Memory B cell (primary cell): ENCODE measurements around the gene ARL3.
"Not testable (repeated sequence)": the region's sequence is repeated elsewhere in the genome, so short reads cannot be mapped to it uniquely, and the experiment has no call there.

Source experiments
- ATAC-seq: fragments of 150-1000 bp; cut with Tn5 transposase; 2 replicates; pipeline ENCODE4 v1.10.0; 2021; ENCODE audit warnings: low read depth, mild to moderate bottlenecking, moderate library complexity
- DNase-seq, 2 donors: peaks; one replicate each; pipeline ENCODE4 v3.0.0; 2022; ENCODE audit warnings: low spot score in 2 of 2
- H3K27ac Mint-ChIP-seq: one replicate; pipeline ENCODE4 v1.8.0; 2022; ENCODE audit warnings: mild to moderate bottlenecking, moderate library complexity, mixed read lengths
- H3K27me3 Mint-ChIP-seq: one replicate; pipeline ENCODE4 v1.8.0; 2022; ENCODE audit warnings: mixed read lengths
- H3K36me3 Mint-ChIP-seq: one replicate; pipeline ENCODE4 v1.8.0; 2022; ENCODE audit warnings: mild to moderate bottlenecking, mixed read lengths
- H3K4me1 Mint-ChIP-seq: one replicate; pipeline ENCODE4 v1.8.0; 2022; ENCODE audit warnings: mixed read lengths
- H3K4me3 Mint-ChIP-seq: one replicate; pipeline ENCODE4 v1.8.0; 2022; ENCODE audit warnings: mild to moderate bottlenecking, moderate library complexity, mixed read lengths
- H3K9me3 Mint-ChIP-seq: one replicate; pipeline ENCODE4 v1.8.0; 2022; ENCODE audit warnings: mixed read lengths

The ARL3 gene

DNA sequence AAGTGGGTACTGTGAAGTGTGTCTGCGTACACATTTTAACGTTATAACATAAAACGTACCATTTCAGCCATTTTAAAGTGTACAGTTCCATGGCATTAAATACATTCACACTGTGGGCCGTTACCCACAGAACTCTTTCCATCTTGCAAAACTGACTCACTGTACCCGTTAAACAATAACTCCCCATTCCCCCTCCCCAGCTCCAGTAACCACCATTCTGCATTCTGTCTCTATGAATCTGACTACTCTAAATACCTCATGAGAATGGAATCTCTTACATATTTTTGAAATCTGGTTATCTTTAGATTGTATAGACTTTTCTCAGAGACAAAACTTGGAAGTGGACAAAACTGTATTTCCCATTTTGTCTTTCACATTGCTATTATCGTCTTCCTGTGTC lies 9.3 kb downstream of the ARL3 start:
- ATAC-seq (no peak), DNase-seq (no peak)
- H3K27me3 Mint-ChIP-seq = no peaks in the 10 kb centered on the region
- H3K36me3 Mint-ChIP-seq = peaks cover 4% of the 10 kb centered on the region
- H3K4me3 Mint-ChIP-seq = no peak overlapping the region
- H3K9me3 Mint-ChIP-seq = no peaks in the 10 kb centered on the region
- peaks cover 6% of the 10 kb centered on the region for H3K4me1 Mint-ChIP-seq
- H3K27ac Mint-ChIP-seq = no peak overlapping the region

DNA sequence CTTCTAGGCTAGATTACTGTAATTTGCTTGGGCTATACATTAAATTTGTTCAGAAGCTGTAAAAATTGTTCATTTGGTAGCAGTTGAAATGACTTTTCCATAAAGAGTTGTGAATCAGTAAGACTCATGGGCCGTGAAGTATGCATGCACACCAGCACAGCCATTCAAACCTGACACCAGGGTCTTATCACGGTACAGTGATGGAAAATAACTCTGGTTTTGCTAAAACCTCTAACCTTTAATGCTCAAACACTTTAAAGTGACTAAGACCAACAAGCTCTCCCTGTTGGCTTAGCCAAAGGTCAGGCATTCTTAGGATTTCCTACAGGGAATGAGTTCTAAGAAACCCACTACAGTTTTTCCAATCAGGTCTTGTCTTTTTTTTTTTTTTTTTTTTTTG lies 11.5 kb downstream of the ARL3 start:
- Mint-ChIP-seq H3K27ac (no peak overlapping the region), H3K4me3 (no peak overlapping the region), H3K27me3 (no peaks in the 10 kb centered on the region), H3K36me3 (peaks cover 13% of the 10 kb centered on the region), H3K9me3 (no peaks in the 10 kb centered on the region), H3K4me1 (peaks cover 6% of the 10 kb centered on the region)
- DNase-seq = no peak
- ATAC-seq = no peak

DNA sequence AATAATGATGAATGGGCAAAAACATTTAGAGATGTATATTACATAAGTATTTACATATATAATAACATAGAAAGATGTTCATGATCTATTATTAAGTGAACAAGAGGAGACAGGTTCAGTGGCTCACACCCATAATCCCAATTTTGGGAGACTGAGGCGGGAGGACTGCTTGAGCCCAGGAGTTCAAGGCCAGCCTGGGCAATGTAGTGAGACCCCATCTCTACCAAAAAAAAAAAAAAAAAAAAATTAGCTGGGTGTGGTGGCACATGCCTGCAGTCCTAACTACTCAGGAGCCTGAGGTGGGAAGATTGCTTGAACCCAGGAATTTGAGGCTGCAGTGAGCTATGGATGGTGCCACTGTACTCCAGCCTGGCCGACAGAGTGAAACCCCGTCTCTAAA lies 12.4 kb downstream of the ARL3 start:
- Mint-ChIP-seq H3K36me3 (peaks cover 18% of the 10 kb centered on the region), H3K27ac (no peak overlapping the region), H3K4me1 (peaks cover 6% of the 10 kb centered on the region), H3K9me3 (no peaks in the 10 kb centered on the region), H3K4me3 (no peak overlapping the region), H3K27me3 (no peaks in the 10 kb centered on the region)
- ATAC-seq (no peak), DNase-seq (no peak)

DNA sequence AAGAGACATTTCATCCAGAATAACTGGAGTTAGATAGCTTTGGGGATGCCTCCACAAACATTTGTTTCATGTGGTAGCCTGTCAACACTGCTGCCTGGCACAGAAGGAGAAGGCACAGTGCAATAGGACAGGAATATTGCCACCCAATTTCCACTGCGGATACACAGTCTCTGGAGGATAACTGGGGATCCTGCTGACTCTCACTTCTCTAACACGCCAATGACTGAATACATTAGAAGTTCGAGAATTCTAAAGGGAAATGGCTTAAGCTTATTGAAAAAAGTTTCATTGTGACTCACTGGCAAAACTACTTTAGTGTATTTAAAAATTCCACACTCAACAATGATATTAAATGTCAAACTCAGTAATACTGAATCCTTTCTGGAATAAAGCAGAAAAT lies 12.9 kb downstream of the ARL3 start:
- H3K27me3 Mint-ChIP-seq = no peaks in the 10 kb centered on the region
- H3K4me3 Mint-ChIP-seq = no peak overlapping the region
- no peaks in the 10 kb centered on the region for H3K9me3 Mint-ChIP-seq
- no peak overlapping the region for H3K27ac Mint-ChIP-seq
- ATAC-seq (no peak), DNase-seq (no peak)
- peaks cover 20% of the 10 kb centered on the region for H3K36me3 Mint-ChIP-seq
- peaks cover 6% of the 10 kb centered on the region for H3K4me1 Mint-ChIP-seq

DNA sequence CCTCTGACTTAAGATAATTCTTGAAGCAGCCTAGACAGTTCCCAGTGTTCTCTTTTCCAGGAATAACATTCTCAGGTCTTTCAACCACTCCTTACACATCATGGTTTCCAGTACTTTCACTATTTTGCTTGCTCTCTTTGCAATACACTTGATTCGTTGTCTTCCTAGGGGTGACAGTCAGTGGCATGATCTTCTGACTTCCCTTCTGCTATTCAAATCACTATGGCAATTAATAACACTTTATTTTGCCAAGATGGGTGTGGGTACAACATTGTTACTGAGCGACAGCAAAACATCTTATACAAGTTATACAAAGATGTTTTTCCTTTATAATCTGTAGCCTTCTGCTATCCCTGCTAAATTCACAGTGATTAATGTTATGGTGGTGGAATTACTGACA lies 15.3 kb downstream of the ARL3 start:
- ATAC-seq = no peak
- DNase-seq = no peak
- no peak overlapping the region for H3K27ac Mint-ChIP-seq
- H3K4me1 Mint-ChIP-seq = no peaks in the 10 kb centered on the region
- H3K9me3 Mint-ChIP-seq = no peaks in the 10 kb centered on the region
- no peaks in the 10 kb centered on the region for H3K27me3 Mint-ChIP-seq
- H3K4me3 Mint-ChIP-seq = no peak overlapping the region
- H3K36me3 Mint-ChIP-seq = peaks cover 18% of the 10 kb centered on the region

DNA sequence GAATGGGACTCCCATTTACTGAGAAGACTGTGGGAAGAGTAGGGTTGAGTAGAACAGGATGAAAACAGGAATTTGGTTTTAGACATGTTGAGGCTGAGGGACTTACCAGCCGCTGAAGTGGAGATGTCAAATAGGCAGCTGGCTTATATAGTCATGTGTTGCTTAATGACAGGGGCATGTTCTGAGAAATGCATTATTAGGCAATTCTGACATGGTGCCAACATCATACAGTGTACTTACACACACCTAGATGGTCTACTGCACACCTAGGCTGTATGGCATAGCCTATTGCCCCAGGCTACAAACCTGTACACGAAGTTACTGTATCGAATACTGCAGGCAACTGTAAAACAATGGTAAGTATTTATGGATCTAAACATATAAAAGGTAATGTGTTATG lies 17.5 kb downstream of the ARL3 start:
- DNase-seq = no peak
- Mint-ChIP-seq H3K27me3 (no peaks in the 10 kb centered on the region), H3K4me1 (no peaks in the 10 kb centered on the region), H3K27ac (no peak overlapping the region), H3K4me3 (no peak overlapping the region), H3K36me3 (peaks cover 18% of the 10 kb centered on the region), H3K9me3 (no peaks in the 10 kb centered on the region)
- no peak for ATAC-seq

DNA sequence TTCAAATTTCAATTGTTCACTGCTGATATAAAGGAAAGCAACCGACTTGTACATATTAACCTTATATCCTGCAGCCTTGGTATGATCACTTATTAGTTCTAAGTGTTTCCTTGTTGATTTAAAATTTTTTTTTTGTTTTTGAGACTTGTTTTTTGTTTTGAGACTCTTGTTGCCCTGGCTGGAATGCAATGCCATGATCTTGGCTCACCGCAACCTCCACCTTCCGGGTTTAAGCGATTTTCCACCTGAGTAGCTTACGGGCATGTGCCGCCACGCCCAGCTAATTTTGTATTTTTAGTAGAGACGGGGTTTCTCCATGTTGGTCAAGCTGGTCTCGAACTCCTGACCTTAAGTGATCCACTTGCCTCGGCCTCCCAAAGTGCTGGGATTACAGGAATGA lies 18.8 kb downstream of the ARL3 start:
- H3K27ac Mint-ChIP-seq, H3K4me3 Mint-ChIP-seq, H3K9me3 Mint-ChIP-seq, DNase-seq, ATAC-seq, H3K4me1 Mint-ChIP-seq, H3K27me3 Mint-ChIP-seq: not testable (repeated sequence)
- H3K36me3 Mint-ChIP-seq = peaks cover 18% of the 10 kb centered on the region

DNA sequence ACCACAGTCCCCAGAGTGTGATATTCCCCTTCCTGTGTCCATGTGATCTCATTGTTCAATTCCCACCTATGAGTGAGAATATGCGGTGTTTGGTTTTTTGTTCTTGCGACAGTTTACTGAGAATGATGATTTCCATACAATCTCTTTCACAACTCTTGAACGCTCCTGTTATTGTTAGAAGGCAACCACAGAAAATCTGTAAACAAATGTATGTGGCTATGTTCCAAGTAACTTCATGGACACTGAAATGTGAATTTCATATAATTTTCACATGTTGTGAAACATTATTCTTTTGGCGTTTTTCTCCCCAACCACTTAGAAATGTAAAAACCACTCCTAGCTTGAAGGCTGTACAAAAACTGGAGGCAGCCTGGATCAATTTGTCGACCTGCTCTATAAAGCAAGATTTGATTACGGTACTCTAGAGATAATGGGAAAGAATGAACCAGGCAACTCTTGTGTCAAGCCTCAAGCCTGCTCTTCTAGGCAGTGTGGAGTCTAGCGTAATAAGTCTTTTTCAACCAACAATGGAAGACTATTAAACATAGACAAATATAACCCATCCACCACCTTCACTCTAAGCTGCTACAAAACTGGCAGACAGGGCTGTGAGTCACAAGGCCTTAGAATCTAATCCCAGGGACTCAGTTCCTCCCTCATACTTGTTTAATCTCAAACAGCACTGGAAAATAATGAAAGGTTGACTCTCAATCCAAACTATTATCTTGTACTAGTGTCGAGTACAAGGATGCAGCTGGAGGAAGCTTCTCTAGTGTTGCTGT lies 22.7 kb downstream of the ARL3 start:
- no peak overlapping the region for H3K27ac Mint-ChIP-seq
- H3K4me1 Mint-ChIP-seq = no peaks in the 10 kb centered on the region
- H3K4me3 Mint-ChIP-seq = no peak overlapping the region
- no peaks in the 10 kb centered on the region for H3K27me3 Mint-ChIP-seq
- ATAC-seq = no peak
- peaks cover 2% of the 10 kb centered on the region for H3K36me3 Mint-ChIP-seq
- H3K9me3 Mint-ChIP-seq = no peaks in the 10 kb centered on the region
- no peak for DNase-seq

DNA sequence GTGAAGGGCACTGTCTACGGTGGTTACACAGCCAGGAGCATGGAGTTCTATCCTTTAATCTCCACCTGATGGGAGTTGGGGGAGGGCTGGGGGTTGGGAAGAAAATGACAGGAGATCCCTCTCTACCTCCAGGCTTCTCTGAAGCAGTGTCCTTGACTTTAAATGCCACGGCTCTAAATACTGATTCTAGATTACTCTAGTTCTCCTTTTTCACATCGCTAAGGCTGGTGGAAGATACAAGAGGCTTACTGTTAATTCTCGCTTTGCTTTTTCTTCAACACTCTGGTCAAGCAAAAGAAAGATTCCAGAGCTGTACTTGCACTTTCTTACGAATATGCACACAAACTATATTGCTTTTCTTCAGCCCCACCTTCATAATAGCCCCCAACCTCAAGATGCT lies 30.5 kb downstream of the ARL3 start:
- DNase-seq = no peak
- no peak overlapping the region for H3K27ac Mint-ChIP-seq
- peaks cover under 1% of the 10 kb centered on the region for H3K4me1 Mint-ChIP-seq
- no peaks in the 10 kb centered on the region for H3K9me3 Mint-ChIP-seq
- no peaks in the 10 kb centered on the region for H3K27me3 Mint-ChIP-seq
- H3K4me3 Mint-ChIP-seq = no peak overlapping the region
- peaks cover 8% of the 10 kb centered on the region for H3K36me3 Mint-ChIP-seq
- no peak for ATAC-seq

DNA sequence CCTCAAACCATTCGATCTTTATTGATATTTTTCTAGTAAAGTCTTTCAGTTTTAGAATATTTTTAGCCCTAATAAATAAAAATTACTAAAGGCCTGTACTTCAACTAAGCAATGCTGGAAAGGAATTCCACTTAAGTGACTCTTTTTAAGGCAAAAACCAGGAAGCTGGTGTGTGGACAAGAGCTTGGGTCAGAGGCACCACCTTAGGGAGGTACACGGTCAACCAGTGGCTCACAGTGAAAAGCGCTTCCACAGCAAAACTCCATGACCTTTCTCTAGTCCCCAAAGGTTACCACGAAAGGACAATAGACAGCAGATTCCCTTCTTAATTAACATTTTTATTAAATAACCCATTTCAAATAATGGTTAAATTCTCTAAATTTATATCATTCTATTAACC lies 31.2 kb downstream of the ARL3 start:
- DNase-seq = no peak
- H3K36me3 Mint-ChIP-seq = peaks cover 8% of the 10 kb centered on the region
- no peaks in the 10 kb centered on the region for H3K27me3 Mint-ChIP-seq
- H3K4me3 Mint-ChIP-seq = no peak overlapping the region
- no peak overlapping the region for H3K27ac Mint-ChIP-seq
- ATAC-seq = no peak
- no peaks in the 10 kb centered on the region for H3K9me3 Mint-ChIP-seq
- peaks cover 4% of the 10 kb centered on the region for H3K4me1 Mint-ChIP-seq

DNA sequence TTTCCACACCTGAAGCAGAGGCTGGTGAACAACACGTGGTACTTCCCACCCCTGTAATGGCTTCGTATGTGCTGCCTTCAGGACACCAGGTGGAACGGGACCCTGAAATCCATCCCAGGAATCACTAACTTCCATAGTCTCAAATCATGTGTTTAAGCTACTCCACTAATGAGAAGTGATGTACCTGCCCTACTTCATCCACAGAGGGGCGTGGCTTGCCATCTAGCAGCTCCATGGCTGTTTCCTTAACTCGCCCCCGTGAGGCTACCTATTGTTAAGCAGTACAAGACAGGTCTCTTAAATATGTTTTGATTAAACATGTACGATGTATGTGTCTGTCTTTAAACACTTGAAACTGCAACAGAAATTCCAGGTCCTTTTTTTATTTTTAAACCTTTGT lies 31.8 kb downstream of the ARL3 start:
- Mint-ChIP-seq H3K27me3 (no peaks in the 10 kb centered on the region), H3K27ac (no peak overlapping the region), H3K4me3 (no peak overlapping the region), H3K4me1 (peaks cover 4% of the 10 kb centered on the region), H3K9me3 (no peaks in the 10 kb centered on the region), H3K36me3 (peaks cover 8% of the 10 kb centered on the region)
- no peak for DNase-seq
- ATAC-seq = no peak

DNA sequence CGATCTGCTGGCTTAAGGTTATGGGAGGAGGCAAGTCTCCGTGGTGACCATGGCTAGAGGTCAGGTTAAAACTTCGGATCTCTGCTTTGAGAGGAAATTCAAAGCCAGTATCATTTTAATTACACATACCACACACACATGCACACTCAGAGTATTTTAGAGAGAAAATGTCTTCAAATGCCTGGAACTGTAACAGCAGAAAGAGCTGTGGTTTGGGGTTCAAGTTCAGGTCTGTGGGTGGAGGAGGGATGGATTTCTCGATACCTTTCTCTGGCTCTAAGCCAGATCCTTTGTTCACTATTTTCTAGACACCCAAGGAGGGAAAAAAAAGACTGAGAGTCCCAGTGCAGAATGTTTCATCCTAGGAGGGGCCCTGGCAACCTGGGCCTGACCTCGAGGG lies 32.5 kb downstream of the ARL3 start:
- no peak overlapping the region for H3K27ac Mint-ChIP-seq
- H3K36me3 Mint-ChIP-seq = peaks cover 8% of the 10 kb centered on the region
- H3K4me1 Mint-ChIP-seq = peaks cover 4% of the 10 kb centered on the region
- H3K4me3 Mint-ChIP-seq = no peak overlapping the region
- ATAC-seq = no peak
- no peaks in the 10 kb centered on the region for H3K27me3 Mint-ChIP-seq
- H3K9me3 Mint-ChIP-seq = no peaks in the 10 kb centered on the region
- DNase-seq = no peak

DNA sequence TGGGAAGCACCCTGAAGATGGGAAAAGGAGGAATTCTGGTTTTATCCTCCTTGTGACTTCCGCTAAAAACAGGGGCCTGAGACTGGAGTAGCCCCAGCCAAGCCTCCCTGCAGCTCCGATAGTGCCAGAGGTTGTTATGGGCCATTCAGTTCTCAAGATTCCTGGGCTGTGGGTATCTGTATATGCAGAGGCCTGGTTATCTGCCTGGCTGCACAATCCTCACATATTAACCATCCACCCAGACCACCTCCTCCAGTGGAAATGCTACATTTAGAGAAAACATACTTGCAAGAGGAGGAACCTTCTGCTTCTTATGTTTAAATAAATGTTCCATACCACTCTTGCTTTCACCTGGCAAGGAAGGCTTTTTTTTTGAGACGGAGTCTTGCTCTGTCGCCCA lies 34.6 kb downstream of the ARL3 start:
- no peaks in the 10 kb centered on the region for H3K27me3 Mint-ChIP-seq
- peaks cover 10% of the 10 kb centered on the region for H3K4me1 Mint-ChIP-seq
- no peaks in the 10 kb centered on the region for H3K9me3 Mint-ChIP-seq
- peaks cover 2% of the 10 kb centered on the region for H3K36me3 Mint-ChIP-seq
- ATAC-seq (no peak), DNase-seq (no peak)
- no peak overlapping the region for H3K27ac Mint-ChIP-seq
- H3K4me3 Mint-ChIP-seq = no peak overlapping the region

DNA sequence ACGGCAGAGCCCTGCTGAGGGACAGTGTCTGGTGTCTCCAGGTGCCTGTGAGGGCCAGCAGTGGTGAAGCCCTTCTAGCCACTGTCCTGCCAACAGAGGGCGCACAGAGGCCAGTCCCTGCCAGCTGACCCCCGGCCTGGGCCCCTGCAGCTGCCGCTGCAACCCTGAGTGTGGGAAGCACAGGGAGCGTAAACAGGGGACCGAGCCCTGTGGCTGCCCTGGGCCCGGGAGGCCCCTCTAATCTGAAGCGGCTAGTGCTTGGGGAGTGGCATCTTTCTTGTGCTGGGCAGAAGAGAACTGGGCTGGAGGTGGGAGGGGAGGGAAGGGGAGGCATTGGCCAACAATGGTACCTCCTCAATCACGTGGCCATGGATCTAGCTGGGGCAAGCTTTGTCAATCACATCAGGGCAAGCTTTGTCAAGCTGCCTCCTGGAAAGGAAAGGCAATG lies 35.3 kb downstream of the ARL3 start:
- H3K27ac Mint-ChIP-seq = peak overlapping the region; percentile 39
- peaks cover 14% of the 10 kb centered on the region for H3K4me1 Mint-ChIP-seq
- H3K36me3 Mint-ChIP-seq = peaks cover 2% of the 10 kb centered on the region
- no peak for DNase-seq
- no peaks in the 10 kb centered on the region for H3K9me3 Mint-ChIP-seq
- H3K27me3 Mint-ChIP-seq = no peaks in the 10 kb centered on the region
- H3K4me3 Mint-ChIP-seq = no peak overlapping the region
- ATAC-seq = peak; percentile 36

DNA sequence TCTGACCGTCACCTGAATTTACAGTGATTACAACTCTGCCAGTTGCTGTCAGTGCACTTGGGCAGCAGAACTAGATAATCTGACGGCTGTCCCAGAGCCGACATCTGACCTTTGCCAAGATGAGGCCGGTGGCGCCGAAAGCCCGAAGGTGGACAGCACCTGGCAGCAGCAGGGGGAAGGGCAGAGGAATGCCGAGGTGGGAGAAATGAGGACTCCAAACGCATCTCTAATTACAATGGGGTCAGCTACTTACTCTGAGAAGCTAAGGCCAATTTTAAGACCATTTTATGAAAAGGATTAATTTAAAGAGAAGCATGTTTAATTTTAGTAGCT lies 36.2 kb downstream of the ARL3 start:
- Mint-ChIP-seq H3K4me1 (peaks cover 17% of the 10 kb centered on the region), H3K27me3 (no peaks in the 10 kb centered on the region), H3K4me3 (no peak overlapping the region), H3K36me3 (peaks cover 2% of the 10 kb centered on the region), H3K27ac (no peak overlapping the region), H3K9me3 (no peaks in the 10 kb centered on the region)
- ATAC-seq = no peak
- no peak for DNase-seq
